CD4-positive, alpha-beta T cell treated with Interleukin-2 at 100 ng/mL for 4 hours (primary cell): ENCODE measurements around the gene FAM98B.
"Not testable (repeated sequence)": the region's sequence is repeated elsewhere in the genome, so short reads cannot be mapped to it uniquely, and the experiment has no call there.

ENCODE experiments used
- DNase-seq: peaks from one replicate; pipeline ENCODE4 v3.0.0-alpha.2; 2020; ENCODE audit warnings: low spot score

FAM98B gene

GRCh38 chr15:38453971-38454695 is at the start of gene FAM98B:
FAM98B (plus strand) TSS chr15:38454127; CDS start chr15:38454162, 35 bp downstream.
- DNase-seq, result peak; percentile 92

DNA sequence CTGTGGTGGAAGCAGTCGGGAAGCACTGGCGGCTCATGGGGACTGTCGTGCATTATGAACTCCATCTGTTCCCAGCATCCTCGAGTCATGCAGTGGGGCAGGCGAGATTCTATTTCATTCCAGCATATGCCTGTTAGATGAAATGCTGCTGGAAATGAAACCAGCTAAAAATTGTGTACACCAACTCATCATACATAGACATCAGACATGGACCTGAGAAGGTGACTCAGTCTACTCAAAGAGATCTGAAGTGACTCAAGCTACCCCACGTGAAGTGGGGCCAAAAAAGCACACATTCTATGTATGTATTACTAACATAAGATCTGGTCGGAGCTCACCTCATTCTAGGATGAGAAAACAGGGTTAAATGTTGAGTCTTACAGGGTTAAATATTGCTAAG is 47.5 kb upstream of the FAM98B start:
- DNase-seq, result no peak

DNA sequence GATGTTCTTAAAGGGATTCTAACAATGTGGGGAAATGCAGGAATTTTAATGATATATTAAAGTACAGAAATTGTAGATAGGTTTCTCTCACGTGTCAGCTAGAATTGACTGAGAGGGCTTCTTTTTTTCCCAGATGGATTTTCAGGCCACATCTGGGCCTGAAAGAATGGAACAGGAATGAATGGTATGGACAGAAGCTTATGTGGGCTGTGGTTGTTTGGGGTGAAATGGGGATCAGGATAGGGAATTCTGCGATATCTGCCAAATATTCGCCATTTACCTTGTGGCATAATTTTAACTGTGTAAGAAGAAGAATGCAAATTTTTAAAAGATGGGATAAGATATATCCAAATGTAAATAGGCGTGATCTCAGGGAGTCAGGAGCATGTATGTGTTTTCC is 45.4 kb upstream of the FAM98B start:
- no peak for DNase-seq

DNA sequence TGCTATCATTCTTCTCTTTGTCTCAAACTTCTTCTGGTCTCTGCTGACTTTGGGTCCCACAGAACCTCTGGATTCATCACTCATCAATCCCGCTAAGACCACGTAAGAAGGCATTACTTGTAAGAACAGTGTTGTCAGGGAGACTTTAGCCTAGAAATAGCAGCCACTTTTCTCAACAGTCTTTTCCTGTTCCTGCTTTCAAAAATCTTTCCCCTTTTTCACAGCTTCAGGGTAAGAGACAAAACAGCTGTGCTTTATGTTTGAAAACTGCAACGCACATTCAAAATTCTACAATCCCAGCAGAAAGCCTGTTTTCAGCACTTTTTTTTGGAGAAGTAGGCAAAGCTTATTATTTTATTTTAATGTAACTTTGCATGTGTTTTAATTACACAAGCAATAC is 42.0 kb upstream of the FAM98B start:
- no peak for DNase-seq

GRCh38 chr15:38412466-38412865 is 41.5 kb upstream of the FAM98B start:
- DNase-seq, result no peak

- no peak for DNase-seq
Measured at GRCh38 chr15:38414357-38414756, 39.6 kb upstream of the FAM98B start.

GRCh38 chr15:38421069-38421690 is 32.7 kb upstream of the FAM98B start:
- no peak for DNase-seq

- no peak for DNase-seq
Measured at GRCh38 chr15:38424101-38424552, 29.8 kb upstream of the FAM98B start.

DNA sequence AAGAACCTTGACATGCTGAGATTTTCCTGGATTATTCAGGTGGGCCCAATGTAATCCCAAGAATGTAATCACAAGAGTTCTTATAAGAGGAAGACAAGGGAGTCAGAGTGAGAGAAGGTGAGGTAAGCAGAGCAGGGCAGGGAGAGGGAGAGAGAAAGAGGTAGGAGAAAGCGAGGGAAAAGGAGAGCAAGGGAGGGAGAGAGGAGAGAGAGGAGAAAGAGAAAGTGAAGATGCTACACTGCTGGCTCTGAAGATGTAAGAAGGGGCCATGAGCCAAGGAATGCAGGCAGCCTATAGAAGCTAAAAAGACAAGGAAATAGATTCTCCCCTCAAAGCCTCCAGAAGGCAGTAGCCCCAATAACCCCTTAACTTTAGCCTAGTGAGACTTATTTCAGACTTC is 28.7 kb upstream of the FAM98B start:
- DNase-seq, result no peak

GRCh38 chr15:38427380-38427779 is 26.5 kb upstream of the FAM98B start:
- no peak for DNase-seq

DNA sequence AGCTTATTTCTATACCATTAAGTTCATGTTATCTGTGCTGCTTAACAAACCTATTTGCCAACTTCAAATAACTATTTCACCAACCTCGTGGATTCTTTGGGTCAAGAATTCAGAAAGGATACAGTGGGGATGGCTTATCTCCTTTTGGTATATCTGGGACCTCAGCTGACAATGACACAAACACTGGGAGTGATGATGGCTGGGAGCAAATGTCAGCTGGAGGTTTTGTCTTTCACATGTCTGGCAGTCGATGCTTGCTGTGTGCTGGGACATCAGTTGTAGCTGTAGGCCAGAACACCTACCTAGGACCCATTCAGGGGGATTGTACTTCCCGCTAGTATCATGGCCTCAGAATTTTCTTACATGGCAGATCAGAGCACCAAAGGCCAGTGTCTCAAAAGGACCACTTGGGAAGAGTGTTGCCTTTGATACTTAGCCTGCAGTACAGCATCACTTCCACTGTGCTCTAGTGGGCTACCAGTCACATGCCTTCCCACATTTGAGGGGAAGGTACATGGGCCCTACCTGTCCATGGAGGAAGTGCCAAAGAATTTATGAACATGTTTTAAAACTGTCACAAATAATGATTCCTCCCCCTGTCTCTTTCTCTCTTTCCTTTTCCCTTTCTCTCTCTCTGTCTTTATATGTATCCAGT is 23.7 kb upstream of the FAM98B start:
- DNase-seq, result no peak

GRCh38 chr15:38436993-38437392 is 16.9 kb upstream of the FAM98B start:
- no peak for DNase-seq

DNA sequence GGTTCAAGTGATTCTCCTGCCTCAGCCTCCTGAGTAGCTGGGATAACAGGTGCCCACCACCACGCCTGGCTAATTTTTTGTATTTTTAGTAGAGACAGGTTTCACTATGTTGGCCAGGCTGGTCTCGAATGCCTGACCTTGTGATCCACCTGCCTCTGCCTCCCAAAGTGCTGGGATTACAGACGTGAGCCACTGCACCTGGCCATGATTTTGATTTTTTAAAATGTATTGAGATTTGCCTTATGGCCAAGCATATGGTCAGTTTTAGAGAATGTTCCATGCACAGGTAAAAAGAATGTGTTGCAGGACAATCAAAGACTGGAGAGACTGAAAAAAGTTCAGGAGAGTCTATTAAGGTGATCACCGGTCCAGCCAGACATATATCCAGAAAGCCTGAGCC is 16.3 kb upstream of the FAM98B start:
- DNase-seq, result not testable (repeated sequence)

DNA sequence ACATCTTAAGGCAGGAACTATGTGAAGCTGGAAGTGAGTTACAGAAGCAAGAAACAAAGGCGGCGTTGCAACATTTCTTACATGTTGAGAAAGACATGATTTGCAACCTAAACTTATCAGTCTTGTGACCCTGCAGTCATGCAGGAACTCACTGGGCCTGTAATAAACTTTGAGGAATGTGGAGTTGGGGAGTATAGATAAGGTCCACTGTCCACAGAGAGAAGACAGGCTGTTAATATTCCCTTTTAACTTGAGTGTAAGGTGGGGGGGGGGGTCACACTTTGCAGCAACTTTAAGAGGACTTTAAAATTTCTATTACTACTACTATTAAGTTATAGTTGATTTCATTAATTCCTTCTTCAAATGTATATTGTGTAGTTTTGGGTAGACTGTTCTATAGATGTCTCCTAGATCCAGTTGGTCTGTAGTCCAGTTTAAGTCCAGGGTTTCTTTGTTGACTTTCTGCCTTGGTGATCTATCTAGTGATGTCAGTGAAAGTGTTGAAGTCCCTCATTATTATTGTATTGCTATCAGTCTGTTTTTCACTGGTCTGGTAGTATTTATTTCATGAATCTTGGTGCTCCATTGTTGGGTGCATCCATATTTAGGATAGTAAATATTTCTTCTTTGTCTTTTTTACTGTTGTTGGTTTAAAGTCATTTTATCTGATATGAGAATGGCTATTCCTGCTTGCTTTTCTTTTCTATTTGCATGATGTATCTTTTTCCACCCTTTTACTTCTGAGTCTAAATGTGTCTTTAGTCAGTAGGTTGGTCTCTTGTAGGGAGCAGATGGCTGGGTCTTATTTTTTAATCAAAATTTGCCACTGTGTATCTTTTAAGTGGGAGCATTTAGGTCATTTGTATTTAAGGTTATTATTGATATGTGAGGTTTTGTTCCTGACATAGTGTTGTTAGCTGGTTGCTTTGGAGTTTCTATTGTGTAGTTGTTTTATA is 15.6 kb upstream of the FAM98B start:
- DNase-seq, result no peak

DNA sequence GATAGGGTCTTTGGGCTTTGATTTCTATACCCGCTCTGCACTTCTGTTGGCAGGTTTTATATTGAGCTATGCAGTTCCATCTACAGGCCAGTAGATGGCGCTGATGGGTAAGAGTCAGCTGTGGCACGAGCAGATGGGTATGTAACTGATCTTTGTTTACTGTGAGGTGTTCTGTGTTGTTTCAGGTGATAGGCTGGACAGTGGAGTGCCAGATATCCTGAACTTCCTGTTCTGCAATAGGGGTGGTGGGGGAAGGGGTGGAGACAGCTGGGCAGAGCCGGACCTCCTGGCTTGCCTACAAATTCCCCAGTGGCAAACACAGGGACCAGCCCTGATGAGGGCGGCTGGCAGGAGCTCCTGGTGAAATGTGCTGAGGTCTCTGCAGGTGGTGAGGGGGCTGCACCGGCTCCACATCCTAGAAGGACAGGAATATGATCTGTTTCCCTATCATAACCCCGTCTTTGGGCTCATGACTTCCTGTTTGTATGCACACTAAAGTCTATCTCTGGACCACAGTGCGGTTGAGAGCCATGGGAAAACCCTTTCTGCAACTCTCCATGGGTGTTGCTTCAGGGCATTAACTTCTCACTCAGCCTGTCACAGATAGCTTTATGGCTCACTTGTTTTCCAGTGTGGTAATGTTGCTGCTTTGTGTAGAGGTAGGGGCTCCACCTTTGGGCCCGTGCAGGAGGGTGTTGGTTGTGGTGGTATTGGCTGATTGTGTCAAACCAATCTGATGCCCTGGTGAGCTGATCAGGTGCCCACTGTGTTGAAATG is 13.4 kb upstream of the FAM98B start:
- DNase-seq, result peak; percentile 69

DNA sequence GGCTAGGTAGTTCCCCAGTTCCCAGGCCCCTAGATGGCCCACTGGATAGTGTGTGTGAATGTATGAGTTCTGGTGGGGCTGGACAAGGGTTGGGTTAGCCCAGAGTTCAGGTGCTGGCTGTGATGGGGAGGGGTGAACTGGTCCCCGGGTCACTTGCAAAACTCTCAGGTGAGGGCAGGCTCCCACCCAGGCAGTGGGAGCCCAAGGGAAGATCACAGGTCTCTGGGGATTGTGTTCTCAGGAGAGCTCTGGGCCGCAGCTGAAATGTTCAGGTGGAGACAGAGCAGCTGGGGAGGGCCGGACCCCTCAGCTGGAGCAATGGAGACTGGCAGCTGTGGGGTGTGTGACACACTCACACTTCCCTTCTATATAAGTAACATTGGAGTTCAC is 12.8 kb upstream of the FAM98B start:
- no peak for DNase-seq

DNA sequence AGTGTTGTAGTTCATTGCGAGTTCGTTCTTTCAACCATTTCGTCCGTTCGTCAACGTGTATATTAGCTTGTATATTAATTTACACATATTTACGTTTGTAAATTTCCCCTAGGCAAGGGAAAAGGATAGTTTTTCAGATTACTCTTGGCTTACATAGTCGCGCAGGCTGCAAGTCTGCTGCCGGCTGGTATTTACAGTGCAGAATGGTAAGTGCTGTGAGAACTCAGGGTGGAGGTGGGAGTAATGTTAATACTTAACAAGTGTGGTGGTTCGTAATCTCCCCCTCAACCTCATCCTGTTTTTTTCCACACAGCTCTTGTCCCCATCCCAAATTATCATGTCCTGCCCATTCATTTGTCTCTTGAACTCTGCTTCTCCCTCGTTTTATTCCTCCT is 766 bp downstream of the FAM98B start:
- no peak for DNase-seq

DNA sequence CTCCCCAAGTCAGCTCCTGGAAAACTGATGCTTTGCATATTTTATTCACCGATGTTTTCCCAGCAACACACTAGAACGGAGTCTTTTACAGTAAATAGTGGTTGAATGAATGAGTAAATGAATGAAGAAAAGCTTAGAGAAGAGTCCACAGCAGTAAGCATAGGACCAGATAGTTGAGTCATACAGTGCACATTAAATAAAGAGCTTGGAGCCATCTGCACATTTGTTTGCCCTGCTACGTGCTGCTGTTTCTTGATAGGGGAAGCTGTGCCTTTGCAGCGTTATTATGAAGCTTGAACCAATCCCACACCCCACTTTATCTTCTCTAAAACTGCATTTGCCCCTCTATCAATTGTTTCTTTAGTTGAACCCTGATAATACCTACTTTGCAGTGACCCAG is 1.2 kb downstream of the FAM98B start:
- DNase-seq, result no peak

GRCh38 chr15:38458646-38459045 is 4.7 kb downstream of the FAM98B start:
- no peak for DNase-seq

GRCh38 chr15:38459480-38459879 is 5.6 kb downstream of the FAM98B start:
- DNase-seq, result no peak

DNA sequence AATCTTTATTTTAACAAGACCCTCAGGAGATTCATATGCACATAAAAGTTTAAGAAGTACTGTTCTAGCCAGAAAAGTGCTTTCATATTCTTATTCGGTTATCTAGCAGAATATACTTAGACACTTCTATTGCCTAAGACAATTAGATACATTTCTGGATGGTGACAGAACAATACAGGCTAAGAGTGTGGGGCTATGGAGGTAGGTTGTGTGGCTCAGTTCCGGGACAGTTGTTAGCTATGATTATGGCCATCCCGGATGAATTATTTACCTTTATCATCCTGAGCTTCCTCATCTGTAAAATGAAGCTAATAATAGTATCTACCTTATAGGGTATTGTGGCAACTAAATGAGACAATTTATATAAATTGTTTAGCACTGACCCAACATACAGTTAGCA is 6.6 kb downstream of the FAM98B start:
- no peak for DNase-seq
